ENCODE measurements around the gene TRAF3IP3.

TRAF3IP3 gene

DNA sequence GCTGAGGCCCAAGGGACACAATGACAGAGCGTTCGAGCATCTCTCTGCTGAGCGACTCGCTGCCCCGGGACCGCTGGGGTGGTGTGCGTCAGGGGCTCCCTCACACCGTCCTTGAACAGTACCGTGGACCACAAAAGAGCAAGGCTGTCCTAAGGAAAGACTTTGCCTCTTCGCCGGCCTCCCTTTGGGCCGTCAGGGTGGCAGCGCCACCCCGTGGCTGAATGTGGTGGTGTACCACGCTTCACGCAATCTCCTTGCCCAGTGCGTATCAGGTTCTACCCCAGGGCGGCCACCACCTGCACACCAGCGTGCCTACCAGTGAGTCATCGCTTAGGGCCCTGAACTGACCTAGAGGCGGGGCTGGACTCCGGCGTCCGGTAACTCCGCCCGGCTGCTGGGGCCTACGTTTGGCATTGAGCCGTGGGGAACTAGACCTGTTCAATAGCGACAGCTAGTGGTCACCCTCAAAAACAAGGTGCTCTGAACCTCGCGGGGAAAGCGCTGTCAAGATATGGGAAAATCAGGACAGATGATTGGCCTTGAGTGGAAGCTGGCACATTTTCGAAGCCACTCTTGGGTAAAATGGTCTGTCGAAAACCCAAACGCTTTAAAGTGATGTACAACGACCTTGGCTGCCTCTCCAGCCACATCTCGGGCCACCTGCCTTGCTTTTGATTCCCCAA is 8.1 kb upstream of the TRAF3IP3 start:
- no peak overlapping the region; the same call in 1 of the 2 replicates for H3K4me3 ChIP-seq (ENCODE audit: low read length)
- TF ChIP-seq ZNF274 (IDR thresholded peaks at IDR 0.05; ENCODE audit: low read depth, low read length): no peak

- TF ChIP-seq ZNF274 (IDR thresholded peaks at IDR 0.05; ENCODE audit: low read depth, low read length): no peak
- no peak overlapping the region for H3K4me3 ChIP-seq (ENCODE audit: low read length)
Measured at GRCh38 chr1:209748620-209749019, 7.2 kb upstream of the TRAF3IP3 start.

- no peak for TF ChIP-seq ZNF274 (IDR thresholded peaks at IDR 0.05; ENCODE audit: low read depth, low read length)
- H3K4me3 ChIP-seq (ENCODE audit: low read length): no peak overlapping the region
Measured at GRCh38 chr1:209749205-209749604, 6.6 kb upstream of the TRAF3IP3 start.

DNA sequence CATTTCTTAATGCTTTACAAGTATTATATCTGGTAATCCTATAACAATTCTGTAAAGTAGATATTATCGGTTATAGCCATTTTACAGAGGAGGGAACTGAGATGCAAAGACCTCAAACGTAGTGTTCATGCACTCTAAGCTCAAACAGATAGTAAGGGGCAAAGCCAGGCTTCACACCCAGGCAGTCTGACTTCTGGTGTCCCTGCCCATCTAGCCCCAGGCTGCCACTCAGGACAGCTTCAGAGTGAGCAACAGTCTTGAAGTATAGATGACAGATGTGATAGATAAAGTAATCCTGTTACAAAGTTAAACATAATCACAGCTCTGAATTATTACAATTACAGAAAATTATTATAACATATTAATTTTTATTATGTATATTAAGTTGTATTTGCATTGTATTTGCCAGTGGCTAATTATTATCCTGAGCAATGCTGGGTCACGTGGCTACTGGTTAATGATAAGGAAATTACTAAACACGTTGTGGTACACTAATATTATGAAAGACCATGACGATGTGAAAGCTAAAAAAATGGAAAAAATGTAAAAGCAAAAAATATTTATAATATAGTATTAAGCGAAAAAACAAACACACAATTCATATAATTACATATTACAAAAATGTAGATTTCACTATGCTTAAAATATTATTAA is 6.1 kb upstream of the TRAF3IP3 start:
- no peak overlapping the region for H3K4me3 ChIP-seq (ENCODE audit: low read length)

GRCh38 chr1:209751627-209752231 is 4.1 kb upstream of the TRAF3IP3 start:
- peak overlapping the region; percentile 40; the same call in 1 of the 2 replicates for H3K4me3 ChIP-seq (ENCODE audit: low read length)
- no peak for TF ChIP-seq ZNF274 (IDR thresholded peaks at IDR 0.05; ENCODE audit: low read depth, low read length)

More for the DNA sequence above, 6.1 kb upstream of the TRAF3IP3 start:
- TF ChIP-seq ZNF274 (IDR thresholded peaks at IDR 0.05; ENCODE audit: low read depth, low read length): no peak

DNA sequence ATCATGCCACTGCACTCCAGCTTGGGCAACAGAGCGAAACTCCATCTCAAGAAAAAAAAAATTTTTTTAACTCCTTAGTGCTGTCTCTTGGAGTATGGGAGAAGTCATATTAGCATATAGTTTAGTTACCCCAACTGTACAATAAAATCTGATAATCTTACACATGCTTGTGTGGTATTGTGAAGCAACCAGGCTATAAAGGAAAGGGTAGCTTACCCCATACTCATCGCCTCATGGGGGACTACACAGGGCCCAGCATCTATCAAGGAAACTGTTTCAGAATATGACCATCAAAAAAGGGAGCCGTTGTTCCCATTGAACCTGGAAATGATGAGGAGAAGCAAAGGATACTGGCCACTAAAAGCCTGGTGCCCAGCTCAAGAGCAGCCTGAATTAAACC is 3.0 kb upstream of the TRAF3IP3 start:
- no peak overlapping the region for H3K4me3 ChIP-seq (ENCODE audit: low read length)
- no peak for TF ChIP-seq ZNF274 (IDR thresholded peaks at IDR 0.05; ENCODE audit: low read depth, low read length)

- TF ChIP-seq ZNF274 (IDR thresholded peaks at IDR 0.05; ENCODE audit: low read depth, low read length): no peak
- H3K4me3 ChIP-seq (ENCODE audit: low read length): peak overlapping the region; percentile 83; the same call in 1 of the 2 replicates
Measured at GRCh38 chr1:209755256-209755655, 597 bp upstream of the TRAF3IP3 start.

GRCh38 chr1:209756615-209757445 is 977 bp downstream of the TRAF3IP3 start:
- H3K4me3 ChIP-seq (ENCODE audit: low read length): peak overlapping the region; percentile 83
- no peak for TF ChIP-seq ZNF274 (IDR thresholded peaks at IDR 0.05; ENCODE audit: low read depth, low read length)

DNA sequence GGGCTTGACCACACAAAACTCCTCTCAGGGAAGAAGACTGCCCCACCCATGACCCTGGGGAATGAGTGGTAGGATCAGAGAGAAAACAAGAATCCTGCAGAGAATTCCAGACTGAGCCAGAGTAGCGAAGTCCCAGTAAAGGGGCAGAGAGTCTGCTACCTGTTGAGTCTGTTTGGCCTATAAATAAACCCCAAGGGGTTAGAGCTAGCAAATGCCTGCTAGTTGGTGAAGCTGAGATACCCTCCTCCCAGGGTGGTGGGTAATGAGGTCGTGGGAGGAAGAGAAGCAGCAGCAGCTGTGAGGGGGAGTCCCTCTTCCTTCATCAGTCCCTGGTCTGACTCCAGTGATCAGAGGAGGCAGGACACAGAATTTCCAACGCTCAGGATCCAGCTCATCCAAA is 2.5 kb downstream of the TRAF3IP3 start:
- no peak for TF ChIP-seq ZNF274 (IDR thresholded peaks at IDR 0.05; ENCODE audit: low read depth, low read length)
- H3K4me3 ChIP-seq (ENCODE audit: low read length): no peak overlapping the region; the same call in 1 of the 2 replicates

DNA sequence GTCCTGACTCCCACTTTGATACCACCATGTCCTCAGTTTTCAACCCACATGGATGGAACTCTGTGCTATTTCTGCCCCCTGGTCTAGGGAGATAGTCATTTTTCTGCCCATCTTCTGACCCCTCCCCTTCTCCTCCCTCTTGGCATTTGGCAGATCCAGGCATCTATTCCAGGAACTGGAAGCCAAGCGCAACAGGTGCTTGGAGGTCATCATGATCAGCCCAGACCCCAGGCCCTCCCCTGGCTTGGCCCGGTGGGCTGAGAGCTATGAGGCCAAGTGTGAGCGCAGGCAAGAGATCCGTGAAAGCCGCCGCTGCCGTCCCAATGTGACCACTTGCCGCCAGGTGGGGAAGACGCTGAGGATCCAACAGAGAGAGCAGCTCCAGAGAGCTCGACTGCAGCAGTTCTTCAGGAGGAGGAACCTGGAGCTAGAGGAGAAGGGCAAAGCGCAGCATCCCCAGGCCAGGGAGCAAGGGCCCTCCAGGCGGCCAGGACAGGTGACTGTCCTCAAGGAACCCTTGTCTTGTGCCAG is 4.0 kb downstream of the TRAF3IP3 start:
- H3K4me3 ChIP-seq (ENCODE audit: low read length): no peak overlapping the region

GRCh38 chr1:209761011-209761635 is 5.3 kb downstream of the TRAF3IP3 start:
- no peak overlapping the region for H3K4me3 ChIP-seq (ENCODE audit: low read length)
- TF ChIP-seq ZNF274 (IDR thresholded peaks at IDR 0.05; ENCODE audit: low read depth, low read length): no peak

More for the DNA sequence above, 4.0 kb downstream of the TRAF3IP3 start:
- no peak for TF ChIP-seq ZNF274 (IDR thresholded peaks at IDR 0.05; ENCODE audit: low read depth, low read length)

DNA sequence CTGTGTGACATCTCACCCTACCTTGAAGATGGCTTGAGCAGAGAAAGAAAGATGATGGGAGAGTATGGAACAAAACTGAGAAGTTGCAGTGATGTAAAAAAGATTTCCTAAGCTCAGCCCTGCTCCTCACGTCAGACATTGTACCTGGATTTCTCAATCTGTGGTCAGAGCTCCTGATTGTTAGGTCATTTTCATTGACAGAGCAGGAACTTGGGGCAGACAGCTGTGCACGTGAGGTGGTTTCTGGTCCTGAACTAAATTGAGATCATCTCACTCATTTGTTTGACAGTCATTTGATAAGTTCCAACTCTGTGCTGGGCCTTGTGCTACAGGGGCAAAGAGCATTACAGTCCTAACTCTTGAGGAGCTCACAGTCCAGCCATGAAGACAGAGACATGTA is 10.2 kb downstream of the TRAF3IP3 start:
- H3K4me3 ChIP-seq (ENCODE audit: low read length): no peak overlapping the region
- TF ChIP-seq ZNF274 (IDR thresholded peaks at IDR 0.05; ENCODE audit: low read depth, low read length): no peak

- no peak overlapping the region for H3K4me3 ChIP-seq (ENCODE audit: low read length)
- TF ChIP-seq ZNF274 (IDR thresholded peaks at IDR 0.05; ENCODE audit: low read depth, low read length): no peak
Measured at GRCh38 chr1:209767096-209767495, 11.2 kb downstream of the TRAF3IP3 start.
